ENCODE results near the gene DERA. TPM values are rescaled to one million over a fixed set of nuclear protein-coding genes. Genes with fewer than 3 reads are reported as not detected.

DERA gene
- total RNA-seq = 29.2 and 41.5 TPM in 2 replicates

DNA sequence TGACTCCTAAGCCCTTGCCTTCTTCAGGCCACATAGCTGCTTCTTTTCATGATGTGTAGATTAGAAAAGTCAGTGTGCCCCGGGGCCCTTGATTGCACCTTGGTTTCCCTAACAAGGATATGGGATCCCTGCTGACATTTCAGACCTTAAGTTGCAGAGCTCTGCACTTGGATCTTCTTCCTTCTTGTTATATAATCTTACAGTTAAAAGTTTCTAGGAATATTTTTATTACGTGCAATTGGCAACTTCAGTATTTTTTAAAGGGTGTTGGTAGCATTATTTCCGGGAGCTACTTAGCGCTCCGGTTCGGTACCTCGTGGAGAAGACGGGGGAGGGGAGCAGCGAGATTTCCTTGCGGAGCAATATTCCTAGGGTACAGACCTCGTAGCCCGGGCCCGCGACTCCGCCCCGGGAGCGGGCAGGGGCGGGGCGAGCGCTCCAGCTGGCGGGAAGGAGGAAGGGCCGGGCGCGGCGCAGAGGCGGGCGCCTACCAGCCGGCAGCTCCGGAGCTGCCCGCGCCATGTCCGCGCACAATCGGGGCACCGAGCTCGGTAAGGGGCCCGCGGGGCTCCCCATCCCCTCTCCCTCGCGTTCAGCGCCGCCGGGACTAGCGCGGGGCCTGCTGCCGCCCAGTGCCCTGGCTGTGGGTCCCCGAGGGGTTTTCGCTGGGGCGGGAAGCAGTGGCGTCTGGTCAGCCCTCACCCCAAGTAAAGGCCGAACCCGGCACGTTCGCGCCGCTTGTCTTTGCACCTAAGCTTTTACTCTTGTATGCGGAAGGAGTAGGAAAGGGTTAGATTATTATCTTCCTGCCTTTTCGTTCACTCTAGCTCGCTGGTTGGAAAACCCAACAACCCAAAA is at the start of gene DERA:
Gene DERA, plus strand, starts transcription at position 469 of the 858 bp plus-strand sequence. Its CDS starts 52 bp downstream, at position 521.

DNA sequence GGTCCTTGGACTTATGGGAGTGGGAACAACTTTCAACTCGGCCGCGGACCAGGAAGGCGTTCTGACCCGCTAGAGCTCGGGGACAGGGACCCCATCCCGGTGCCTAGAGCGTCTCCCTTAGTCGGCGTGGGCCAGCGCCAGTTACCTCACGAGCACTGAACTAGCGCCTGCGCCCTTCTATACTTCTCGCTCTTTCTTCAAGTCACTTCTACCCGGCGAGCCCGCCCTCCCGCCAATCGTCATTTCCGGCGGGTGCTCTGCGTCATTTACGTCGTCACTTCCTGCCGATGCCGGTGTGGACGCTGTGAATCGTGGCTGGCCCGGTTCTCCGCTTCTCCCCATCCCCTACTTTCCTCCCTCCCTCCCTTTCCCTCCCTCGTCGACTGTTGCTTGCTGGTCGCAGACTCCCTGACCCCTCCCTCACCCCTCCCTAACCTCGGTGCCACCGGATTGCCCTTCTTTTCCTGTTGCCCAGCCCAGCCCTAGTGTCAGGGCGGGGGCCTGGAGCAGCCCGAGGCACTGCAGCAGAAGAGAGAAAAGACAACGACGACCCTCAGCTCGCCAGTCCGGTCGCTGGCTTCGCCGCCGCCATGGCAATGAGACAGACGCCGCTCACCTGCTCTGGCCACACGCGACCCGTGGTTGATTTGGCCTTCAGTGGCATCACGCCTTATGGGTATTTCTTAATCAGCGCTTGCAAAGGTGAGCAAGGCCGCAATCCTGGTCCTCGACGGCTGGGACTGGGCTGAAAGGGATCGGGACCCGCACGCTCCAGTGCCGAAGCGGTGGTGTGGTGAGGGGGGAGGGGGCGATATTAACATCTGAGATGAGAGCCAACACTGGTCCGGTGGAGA is 28.8 kb upstream of the DERA start, which contains the start of gene STRAP:
Gene STRAP, plus strand, starts transcription at position 270 of the 854 bp plus-strand sequence. Its CDS starts 321 bp downstream, at position 591.

Other genes starting within 250 kb of the DERA start
- gene EPS8, start 121.9 kb upstream of the DERA start, total RNA-seq = 247 and 253 TPM in 2 replicates
- 140 and 152 TPM in 2 replicates for gene STRAP, start 28.9 kb upstream of the DERA start, total RNA-seq

Data from cardiac atrium fibroblast (primary cell).